Transverse colon (tissue), 4 donors: ENCODE results near the gene UBE2G1. TPM values are rescaled to one million over a fixed set of nuclear protein-coding genes. Genes with fewer than 3 reads are reported as not detected.

Experiments
- DNase-seq: peaks from one replicate; pipeline ENCODE4 v3.0.0-alpha.2; 2019
- H3K27ac ChIP-seq, 4 donors: fragments of 200-600 bp; sonication (generic); 2 replicates each; pipeline ENCODE4 v1.5.1; 2016 to 2018; ENCODE audit warnings: inconsistent platforms in 4 of 4
- H3K27me3 ChIP-seq: fragments of 200-600 bp; sonication (generic); 2 replicates; pipeline ENCODE4 v1.5.1; 2017; ENCODE audit warnings: inconsistent platforms
- H3K36me3 ChIP-seq, 4 donors: fragments of 200-600 bp; sonication (generic); 2 replicates each; pipeline ENCODE4 v1.5.1; 2017 to 2019; ENCODE audit warnings: inconsistent platforms in 4 of 4
- H3K4me1 ChIP-seq, 4 donors: fragments of 200-600 bp; sonication (generic); 2 replicates each; pipeline ENCODE4 v1.5.1; 2017 to 2020; ENCODE audit warnings: inconsistent platforms in 4 of 4
- H3K4me3 ChIP-seq, 4 donors: fragments of 200-600 bp; sonication (generic); 1 replicate in 1 of 4; 2 replicates in 3 of 4; pipeline versions ENCODE4 v1.5.1 to v1.6.1; 2017 to 2019; ENCODE audit warnings: inconsistent platforms in 4 of 4
- H3K9me3 ChIP-seq, 2 donors: fragments of 200-600 bp; sonication (generic); 2 replicates each; pipeline ENCODE4 v1.5.1; 2017 to 2019; ENCODE audit warnings: inconsistent platforms in 2 of 2
- EP300 ChIP-seq: sonication (generic); formaldehyde crosslinking; IDR thresholded peaks from one replicate; pipeline ENCODE4 v1.6.1; 2017; ENCODE audit warnings: antibody characterized with exemption, low read depth
- POLR2A ChIP-seq: fragments of 450-650 bp; IDR thresholded peaks from one replicate; pipeline ENCODE4 v1.6.1; 2016; ENCODE audit warnings: antibody characterized with exemption, mild to moderate bottlenecking, moderate library complexity
- POLR2AphosphoS5 ChIP-seq, 3 donors: sonication (generic); formaldehyde crosslinking; IDR thresholded peaks; one replicate each; pipeline ENCODE4 v1.6.1; 2016; ENCODE audit warnings: antibody characterized with exemption in 3 of 3
- WGBS, 2 donors: methylation state at CpG; one replicate each; pipeline ENCODE4 v1.1.5; 2018; ENCODE audit warnings: low coverage in 1 of 2; 5-methylcytosine and 5-hydroxymethylcytosine counted together
- in situ Hi-C, 4 donors: fragments of 200-750 bp; cut with MboI; loops; one replicate each; pipeline versions ENCODE4 v1.15.0 to v1.15.1; 2017; ENCODE audit warnings: low sequenced_read_pairs in 3 of 4, low pct_ligation_motif_present in 1 of 4, low pct_unique_long_range_greater_than_20kb in 1 of 4
- intact Hi-C: fragments of 100-400 bp; cut with DNase I; formaldehyde crosslinking; loops from one replicate; pipeline ENCODE4 v1.15.1; 2023; ENCODE audit warnings: low total_unique reads
- total RNA-seq, 4 donors: library from RNA; depleted of rRNA; stranded (reverse); fragments of >200 nt; gene quantifications; one replicate each; pipeline ENCODE4 v1.1.0, GENCODE V29; 2016
- TF ChIP-seq, protein P1 (sequence below), 5 experiments: fragments of 200-600 bp in 3 of 5; fragments of 450-650 bp in 2 of 5; sonication (generic) in 3 of 5; IDR thresholded peaks; 1 replicate in 2 of 5; 2 replicates in 3 of 5; pipeline ENCODE4 v1.5.1; 2016 to 2017; ENCODE audit warnings: antibody characterized with exemption in 5 of 5, inconsistent platforms in 3 of 5, mild to moderate bottlenecking in 2 of 5, moderate library complexity in 1 of 5

The UBE2G1 gene
- total RNA-seq: 100 to 1,000 TPM in 1 of 4 donors, 10 to 100 TPM in 3; 41.6 to 104 (median 53.0) TPM

DNA sequence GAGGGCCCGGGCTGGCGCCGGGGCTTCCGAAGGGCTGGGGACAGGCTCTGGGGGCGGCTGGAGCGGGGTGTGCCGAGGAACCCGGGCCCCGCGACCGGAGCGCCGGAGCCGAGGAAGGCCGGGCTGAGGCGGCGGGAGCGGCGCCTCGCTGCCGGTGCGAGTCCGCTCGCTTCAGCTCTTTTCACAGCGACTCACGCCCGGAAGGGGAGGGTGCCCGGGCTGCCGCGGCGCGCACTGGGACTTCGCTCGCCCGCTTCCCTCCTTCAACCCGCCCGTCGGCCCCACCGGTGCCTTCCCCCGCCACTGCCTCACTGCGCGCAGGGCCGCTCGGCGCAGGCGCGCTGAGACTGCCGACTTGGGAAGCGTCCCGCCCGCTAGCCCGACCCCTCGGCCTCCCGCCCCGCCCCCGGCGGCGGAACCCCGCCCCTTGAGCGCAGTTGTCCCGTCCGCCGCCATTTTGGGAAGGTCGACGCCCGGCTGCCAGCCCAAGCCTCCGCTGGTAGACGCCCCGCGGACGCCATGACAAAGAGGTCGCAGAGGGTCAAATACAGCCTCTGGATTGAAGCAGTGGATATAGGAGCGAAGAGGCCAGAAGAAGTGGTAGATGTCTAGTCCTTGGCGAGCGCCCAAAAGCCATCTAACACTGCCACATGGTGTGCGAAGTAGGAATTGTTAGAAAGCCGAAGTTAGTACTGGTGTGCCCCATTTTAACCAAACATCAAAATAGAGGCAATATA lies at the start of gene UBE2G1:
UBE2G1 (minus strand) TSS at position 349 of the 737 bp plus-strand sequence. CDS start 359 bp downstream, outside the sequence.
- peak; percentile 99 for DNase-seq
- peaks cover 0 to 38% (median 15%) of the 10 kb centered on the region in 4 donors for H3K4me1 ChIP-seq
- H3K4me3 ChIP-seq: peak within 1 kb of the TSS; percentile 85 to 99 (median 96)
- TF ChIP-seq POLR2AphosphoS5 (IDR thresholded peaks at IDR 0.05) (peak; percentile 98 to 99 (median 98)), POLR2A (peak; percentile 93), EP300 (no peak)
- TF ChIP-seq, protein P1, sequence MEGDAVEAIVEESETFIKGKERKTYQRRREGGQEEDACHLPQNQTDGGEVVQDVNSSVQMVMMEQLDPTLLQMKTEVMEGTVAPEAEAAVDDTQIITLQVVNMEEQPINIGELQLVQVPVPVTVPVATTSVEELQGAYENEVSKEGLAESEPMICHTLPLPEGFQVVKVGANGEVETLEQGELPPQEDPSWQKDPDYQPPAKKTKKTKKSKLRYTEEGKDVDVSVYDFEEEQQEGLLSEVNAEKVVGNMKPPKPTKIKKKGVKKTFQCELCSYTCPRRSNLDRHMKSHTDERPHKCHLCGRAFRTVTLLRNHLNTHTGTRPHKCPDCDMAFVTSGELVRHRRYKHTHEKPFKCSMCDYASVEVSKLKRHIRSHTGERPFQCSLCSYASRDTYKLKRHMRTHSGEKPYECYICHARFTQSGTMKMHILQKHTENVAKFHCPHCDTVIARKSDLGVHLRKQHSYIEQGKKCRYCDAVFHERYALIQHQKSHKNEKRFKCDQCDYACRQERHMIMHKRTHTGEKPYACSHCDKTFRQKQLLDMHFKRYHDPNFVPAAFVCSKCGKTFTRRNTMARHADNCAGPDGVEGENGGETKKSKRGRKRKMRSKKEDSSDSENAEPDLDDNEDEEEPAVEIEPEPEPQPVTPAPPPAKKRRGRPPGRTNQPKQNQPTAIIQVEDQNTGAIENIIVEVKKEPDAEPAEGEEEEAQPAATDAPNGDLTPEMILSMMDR (IDR thresholded peaks at IDR 0.05): peak in 3 of 5 experiments; percentile 11 to 40 (median 35)
- H3K36me3 ChIP-seq: no peaks in the 10 kb centered on the region
- no peaks in the 10 kb centered on the region for H3K27me3 ChIP-seq
- peak within 1 kb of the TSS; percentile 96 to 99 (median 98) for H3K27ac ChIP-seq
- intact Hi-C loops (loop anchor here (5.0 kb wide), 1 partner anchor 149 kb away; no protein-coding TSS in a partner anchor), in situ Hi-C loops (no loop called here)
- WGBS, 2 donors: 0 to 5% methylated on average over 3 to 68 of the region's 77 CpGs
- H3K9me3 ChIP-seq: no peaks in the 10 kb centered on the region

- TF ChIP-seq POLR2AphosphoS5 (IDR thresholded peaks at IDR 0.05) (no peak), EP300 (no peak), POLR2A (no peak)
- TF ChIP-seq, protein P1 (IDR thresholded peaks at IDR 0.05): peak; percentile 82 to 94 (median 88)
- H3K9me3 ChIP-seq: no peaks in the 10 kb centered on the region
- peak; percentile 94 for DNase-seq
- H3K4me1 ChIP-seq: peaks cover 0 to 5% (median 0%) of the 10 kb centered on the region in 4 donors
- 16 to 23% methylated on average over 5 to 19 of the region's 27 CpGs for WGBS, 2 donors
- H3K36me3 ChIP-seq: no peaks in the 10 kb centered on the region
- H3K27ac ChIP-seq: no peak overlapping the region
- in situ Hi-C loops: loop anchor here in 3 of 4 donors (10.0 kb wide), 3 partner anchors 188 to 212 kb away; no protein-coding TSS in a partner anchor
- intact Hi-C loops: loop anchor here (5.0 kb wide), 1 partner anchor 211 kb away; no protein-coding TSS in a partner anchor
- no peaks in the 10 kb centered on the region for H3K27me3 ChIP-seq
- no peak overlapping the region for H3K4me3 ChIP-seq
These were observed 46.7 kb upstream of the UBE2G1 start for GRCh38 chr17:4412933-4413831.

DNA sequence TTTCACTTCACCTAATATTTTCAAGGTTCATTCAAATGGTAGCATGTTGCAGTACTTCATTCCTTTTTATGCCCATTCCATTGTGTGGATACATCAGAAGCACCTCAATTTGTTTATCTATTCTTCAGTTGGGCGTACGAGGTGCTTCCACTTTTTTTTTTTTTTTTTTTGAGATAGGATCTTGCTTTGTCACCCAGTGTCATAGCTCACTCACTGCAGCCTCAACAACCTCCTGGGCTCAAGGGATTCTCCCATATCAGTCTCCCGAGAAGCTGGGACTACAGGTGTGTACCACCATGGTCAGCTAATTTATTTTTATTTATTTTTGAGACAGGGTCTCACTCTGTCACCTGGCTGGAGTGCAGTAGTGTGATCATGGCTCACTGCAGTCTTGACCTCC lies 44.7 kb upstream of the UBE2G1 start:
- WGBS, 2 donors: 83% methylated on average over 3 of the region's 3 CpGs; no CpG with 5 or more reads in 1 of the 2 donors
- Histone ChIP-seq H3K4me1 (peaks cover 0 to 5% (median 0%) of the 10 kb centered on the region in 4 donors), H3K27ac (no peak overlapping the region), H3K36me3 (no peaks in the 10 kb centered on the region), H3K9me3 (no peaks in the 10 kb centered on the region), H3K4me3 (no peak overlapping the region), H3K27me3 (no peaks in the 10 kb centered on the region)
- no peak for DNase-seq
- intact Hi-C loops (loop anchor here (5.0 kb wide), 1 partner anchor 209 kb away; no protein-coding TSS in a partner anchor), in situ Hi-C loops (loop anchor here in 3 of 4 donors (10.0 kb wide), 3 partner anchors 186 to 214 kb away; no protein-coding TSS in a partner anchor)
- TF ChIP-seq POLR2A (no peak), EP300 (no peak)

DNA sequence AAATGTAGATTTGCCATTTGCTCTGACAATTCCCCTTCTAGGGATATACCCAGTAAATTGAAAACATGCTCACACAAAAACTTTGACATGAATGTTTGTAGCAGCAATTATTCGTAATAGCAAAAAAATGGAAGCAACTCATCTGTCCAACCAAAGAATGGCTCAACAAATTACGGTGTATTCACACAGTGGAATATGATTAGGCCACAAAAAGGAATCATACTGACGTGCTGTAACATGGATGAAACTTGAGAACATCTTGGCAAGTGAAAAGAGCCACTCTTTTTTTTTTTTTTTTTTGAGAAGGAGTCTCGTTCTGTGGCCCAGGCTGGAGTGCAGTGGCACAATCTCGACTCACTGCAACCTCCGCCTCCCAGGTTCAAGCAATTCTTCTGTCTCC lies 43.2 kb upstream of the UBE2G1 start:
- no peak overlapping the region for H3K4me3 ChIP-seq
- intact Hi-C loops: loop anchor here (5.0 kb wide), 1 partner anchor 207 kb away; no protein-coding TSS in a partner anchor
- no peak for DNase-seq
- 62 to 84% methylated on average over 4 to 6 of the region's 6 CpGs for WGBS, 2 donors
- no peaks in the 10 kb centered on the region for H3K9me3 ChIP-seq
- no peak overlapping the region for H3K27ac ChIP-seq
- no peaks in the 10 kb centered on the region for H3K36me3 ChIP-seq
- TF ChIP-seq EP300 (no peak), POLR2AphosphoS5 (IDR thresholded peaks at IDR 0.05) (no peak), POLR2A (no peak)
- TF ChIP-seq, protein P1 (IDR thresholded peaks at IDR 0.05): no peak
- H3K4me1 ChIP-seq: peaks cover 0 to 5% (median 0%) of the 10 kb centered on the region in 4 donors
- H3K27me3 ChIP-seq: no peaks in the 10 kb centered on the region
- in situ Hi-C loops: loop anchor here in 3 of 4 donors (10.0 kb wide), 3 partner anchors 185 to 215 kb away; no protein-coding TSS in a partner anchor
